HT1080 (cell line): Measurements from ENCODE around the gene TVP23A. TPM values are rescaled to one million over a fixed set of nuclear protein-coding genes. Genes with fewer than 3 reads are reported as not detected.

Experiments
- DNase-seq: peaks from one replicate; pipeline ENCODE4 v3.0.0-alpha.2; 2015; ENCODE audit warnings: low read depth
- polyA plus RNA-seq, 2 experiments: library from polyadenylated mRNA; depleted of rRNA; stranded (reverse); fragments of >200 nt; gene quantifications; 2 replicates each; pipeline ENCODE4 v1.2.3, GENCODE V29; 2015
- total RNA-seq: library from RNA; depleted of rRNA; stranded (reverse); fragments of >200 nt; shearing (Covaris generic); gene quantifications from 2 replicates; pipeline ENCODE4 v1.2.3, GENCODE V29; 2014; rRNA removed

Gene TVP23A
- not detected in 2 replicates for total RNA-seq
- polyA plus RNA-seq (2015; cell fraction: cytosol; rRNA removed) = 0.06 and 0.17 TPM in 2 replicates
- polyA plus RNA-seq (2015; cell fraction: nucleus; rRNA removed) = not detected in 2 replicates

- no peak for DNase-seq
Observed at GRCh38 chr16:10817963-10818941, at the start of gene TVP23A. TVP23A (minus strand) TSS chr16:10818794; CDS start chr16:10818493, 301 bp downstream.

GRCh38 chr16:10868104-10868595, 49.6 kb upstream of the TVP23A start:
- no peak for DNase-seq

- DNase-seq = no peak
Observed at GRCh38 chr16:10867199-10867598, 48.6 kb upstream of the TVP23A start.

- no peak for DNase-seq
Observed at GRCh38 chr16:10865991-10866966, 47.7 kb upstream of the TVP23A start.

- peak; percentile 97 for DNase-seq
Observed at GRCh38 chr16:10862438-10862837, 43.8 kb upstream of the TVP23A start.

GRCh38 chr16:10859658-10860057, 41.1 kb upstream of the TVP23A start:
- no peak for DNase-seq

- no peak for DNase-seq
Observed at GRCh38 chr16:10859020-10859419, 40.4 kb upstream of the TVP23A start.

- no peak for DNase-seq
Observed at GRCh38 chr16:10858203-10858602, 39.6 kb upstream of the TVP23A start.

- DNase-seq = no peak
Observed at GRCh38 chr16:10856042-10856441, 37.4 kb upstream of the TVP23A start.

- DNase-seq = peak; percentile 17
Observed at GRCh38 chr16:10852948-10853347, 34.4 kb upstream of the TVP23A start.

- no peak for DNase-seq
Observed at GRCh38 chr16:10852286-10852685, 33.7 kb upstream of the TVP23A start.

GRCh38 chr16:10851512-10851911, 32.9 kb upstream of the TVP23A start:
- no peak for DNase-seq

GRCh38 chr16:10850478-10850850, 31.9 kb upstream of the TVP23A start:
- no peak for DNase-seq

- no peak for DNase-seq
Observed at GRCh38 chr16:10849736-10850477, 31.3 kb upstream of the TVP23A start.

GRCh38 chr16:10847176-10847575, 28.6 kb upstream of the TVP23A start:
- DNase-seq = no peak

- DNase-seq = no peak
Observed at GRCh38 chr16:10846213-10846998, 27.8 kb upstream of the TVP23A start.

GRCh38 chr16:10840703-10841102, 22.1 kb upstream of the TVP23A start:
- DNase-seq = no peak

- no peak for DNase-seq
Observed at GRCh38 chr16:10839279-10839666, 20.7 kb upstream of the TVP23A start.

- no peak for DNase-seq
Observed at GRCh38 chr16:10838621-10839278, 20.2 kb upstream of the TVP23A start.
